H1 (cell line): ENCODE data around the gene TMEM139. TPM values are rescaled to one million over a fixed set of nuclear protein-coding genes. Genes with fewer than 3 reads are reported as not detected.

Experiments
- CTCF ChIA-PET: fragments of 300-600 bp; sonication (Branson Sonifier 250); formaldehyde crosslinking; loops from one replicate; lab custom pipeline; 2021; ENCODE audit not compliant: partially characterized antibody; lab: Charles Lee
- POLR2A ChIA-PET: fragments of 300-600 bp; sonication (Branson Sonifier 250); formaldehyde crosslinking; loops from one replicate; lab custom pipeline; 2021; ENCODE audit warnings: inconsistent platforms; ENCODE audit not compliant: partially characterized antibody; lab: Charles Lee
- DNase-seq, 2 experiments: peaks; one replicate each; pipeline versions ENCODE4 v3.0.0 to v3.0.0-alpha.2; 2010 to 2022; ENCODE audit warnings: low spot score in 2 of 2, low read depth in 1 of 2, mixed read lengths in 1 of 2
- FAIRE-seq: peaks from 2 replicates; lab custom pipeline; 2011; peaks lifted over from hg19 to GRCh38; lab: Jason Lieb, UNC
- H2AFZ ChIP-seq: 2 replicates; pipeline ENCODE4 v1.8.1; 2012; ENCODE audit warnings: low read length, inconsistent platforms
- H2AK5ac ChIP-seq: 2 replicates; pipeline ENCODE4 v1.6.1; 2013; ENCODE audit warnings: low read depth, low read length
- H2BK120ac ChIP-seq: replicated peaks from 2 replicates; pipeline ENCODE3; 2013; ENCODE audit warnings: low read depth, low read length, inconsistent platforms
- H2BK12ac ChIP-seq: 2 replicates; pipeline ENCODE4 v1.6.1; 2013; ENCODE audit warnings: low read depth, low read length
- H2BK15ac ChIP-seq: 2 replicates; pipeline ENCODE4 v1.6.1; 2013; ENCODE audit warnings: low read length
- H2BK20ac ChIP-seq: 2 replicates; pipeline ENCODE4 v1.6.1; 2013; ENCODE audit warnings: low read length
- H2BK5ac ChIP-seq: 2 replicates; pipeline ENCODE4 v1.6.1; 2013; ENCODE audit warnings: low read depth, low read length
- H3K14ac ChIP-seq: 2 replicates; pipeline ENCODE4 v1.6.1; 2013; ENCODE audit warnings: inconsistent platforms; ENCODE audit not compliant: insufficient read length
- H3K18ac ChIP-seq: 2 replicates; pipeline ENCODE4 v1.6.1; 2013; ENCODE audit warnings: low read length; ENCODE audit errors: extremely low read depth
- H3K23ac ChIP-seq: 2 replicates; pipeline ENCODE4 v1.6.1; 2013; ENCODE audit warnings: inconsistent platforms; ENCODE audit not compliant: insufficient read length
- H3K23me2 ChIP-seq: 2 replicates; pipeline ENCODE4 v1.6.1; 2013; ENCODE audit warnings: low read depth, low read length
- H3K27ac ChIP-seq: 2 replicates; pipeline ENCODE4 v1.6.1; 2011; ENCODE audit warnings: low read depth, low read length, inconsistent platforms
- H3K27me3 ChIP-seq, 4 experiments: replicated peaks in 1 of 4; 1 replicate in 1 of 4; 2 replicates in 3 of 4; pipeline versions ENCODE4 v1.6.1 to v1.8.1; 2011 to 2013; ENCODE audit warnings: low read length in 3 of 4, mild to moderate bottlenecking in 3 of 4, inconsistent platforms in 2 of 4, mixed read lengths in 2 of 4, moderate library complexity in 1 of 4; ENCODE audit not compliant: control insufficient read depth in 3 of 4, insufficient read depth in 3 of 4; ENCODE audit errors: extremely low read depth in 1 of 4
- H3K36me3 ChIP-seq, 4 experiments: 2 replicates each; pipeline versions ENCODE4 v1.6.1 to v1.8.1; 2011 to 2013; ENCODE audit warnings: mild to moderate bottlenecking in 4 of 4, low read length in 3 of 4, moderate library complexity in 2 of 4, control low read depth in 1 of 4, inconsistent platforms in 1 of 4; ENCODE audit not compliant: insufficient read depth in 4 of 4, control insufficient read depth in 2 of 4
- H3K4ac ChIP-seq: replicated peaks from 2 replicates; pipeline ENCODE3; 2013; ENCODE audit warnings: low read length, low read depth, mixed read lengths, inconsistent platforms; ENCODE audit not compliant: insufficient read length
- H3K4me1 ChIP-seq, 4 experiments: replicated peaks in 1 of 4; 1 replicate in 1 of 4; 2 replicates in 3 of 4; pipeline versions ENCODE4 v1.6.1 to v1.8.1; 2011 to 2013; ENCODE audit warnings: low read length in 3 of 4, inconsistent platforms in 2 of 4, mixed read lengths in 1 of 4; ENCODE audit not compliant: insufficient read depth in 4 of 4, control insufficient read depth in 3 of 4
- H3K4me2 ChIP-seq, 2 experiments: 2 replicates each; pipeline versions ENCODE4 v1.6.1 to v1.8.1; 2011 to 2013; ENCODE audit warnings: low read depth in 2 of 2, low read length in 2 of 2, control low read depth in 1 of 2, inconsistent platforms in 1 of 2, mild to moderate bottlenecking in 1 of 2; ENCODE audit not compliant: insufficient read depth in 1 of 2
- H3K4me3 ChIP-seq, 4 experiments: fragments of 200-600, 300-600 bp in 1 of 4; sonication (generic), shearing (Covaris generic), sonication (Bioruptor Twin) in 1 of 4; 2 replicates each; pipeline versions ENCODE4 v1.5.1 to v1.8.1; 2011 to 2016; ENCODE audit warnings: low read length in 4 of 4, low read depth in 3 of 4, control low read depth in 2 of 4, inconsistent platforms in 2 of 4, mild to moderate bottlenecking in 2 of 4, mixed read lengths in 1 of 4, moderate library complexity in 1 of 4; ENCODE audit not compliant: insufficient read depth in 2 of 4; ENCODE audit errors: extremely low read depth in 1 of 4
- H3K56ac ChIP-seq: replicated peaks from 2 replicates; pipeline ENCODE3; 2013; ENCODE audit warnings: low read depth, mild to moderate bottlenecking, mixed read lengths, low read length, inconsistent platforms; ENCODE audit not compliant: insufficient read length
- H3K79me1 ChIP-seq: 2 replicates; pipeline ENCODE4 v1.6.1; 2013; ENCODE audit warnings: low read depth, low read length, control low read depth
- H3K79me2 ChIP-seq, 2 experiments: 2 replicates each; pipeline versions ENCODE4 v1.6.1 to v1.8.1; 2012 to 2013; ENCODE audit warnings: low read length in 2 of 2, mild to moderate bottlenecking in 2 of 2, inconsistent platforms in 1 of 2; ENCODE audit not compliant: insufficient read depth in 2 of 2, control insufficient read depth in 1 of 2
- H3K9ac ChIP-seq, 4 experiments: replicated peaks in 1 of 4; 1 replicate in 1 of 4; 2 replicates in 3 of 4; pipeline versions ENCODE4 v1.6.1 to v1.8.1; 2011 to 2013; ENCODE audit warnings: low read depth in 3 of 4, low read length in 3 of 4, control low read depth in 2 of 4, mild to moderate bottlenecking in 2 of 4, moderate library complexity in 2 of 4, inconsistent platforms in 1 of 4; ENCODE audit errors: extremely low read depth in 1 of 4
- H3K9me3 ChIP-seq, 2 experiments: 2 replicates each; pipeline versions ENCODE4 v1.6.1 to v1.8.1; 2012 to 2013; ENCODE audit warnings: mild to moderate bottlenecking in 2 of 2, moderate library complexity in 2 of 2, control low read depth in 1 of 2, inconsistent platforms in 1 of 2, low read depth in 1 of 2, low read length in 1 of 2, mixed read lengths in 1 of 2; ENCODE audit not compliant: insufficient read depth in 2 of 2
- H4K20me1 ChIP-seq, 2 experiments: replicated peaks in 1 of 2; 2 replicates each; pipeline versions ENCODE3 to v1.8.1; 2011 to 2013; ENCODE audit warnings: inconsistent platforms in 2 of 2, low read length in 2 of 2, mild to moderate bottlenecking in 1 of 2; ENCODE audit not compliant: insufficient read depth in 2 of 2, control insufficient read depth in 1 of 2
- H4K5ac ChIP-seq: 2 replicates; pipeline ENCODE4 v1.6.1; 2013; ENCODE audit warnings: low read length, low read depth, mixed read lengths, inconsistent platforms; ENCODE audit not compliant: insufficient read length
- H4K8ac ChIP-seq: 2 replicates; pipeline ENCODE4 v1.8.0; 2013; ENCODE audit warnings: mild to moderate bottlenecking, moderate library complexity, low read length, inconsistent platforms; ENCODE audit not compliant: insufficient read depth; ENCODE audit errors: extremely low read depth
- H4K91ac ChIP-seq: replicated peaks from 2 replicates; pipeline ENCODE3; 2013; ENCODE audit warnings: low read length, mixed read lengths, inconsistent platforms; ENCODE audit not compliant: insufficient read length
- CBX8 ChIP-seq: fragments of 300-800, 300-1000 bp; sonication (generic); IDR thresholded peaks from 2 replicates; pipeline ENCODE4 v1.7.1; 2016; ENCODE audit warnings: low read depth, low read length, borderline replicate concordance
- CEBPB ChIP-seq: IDR thresholded peaks from 2 replicates; pipeline ENCODE4 v1.6.1; 2012; ENCODE audit warnings: low read depth, low read length
- EGR1 ChIP-seq: IDR thresholded peaks from 2 replicates; pipeline ENCODE4 v1.6.1; 2011; ENCODE audit warnings: low read depth, low read length, borderline replicate concordance
- GTF2F1 ChIP-seq: IDR thresholded peaks from 2 replicates; pipeline ENCODE4 v1.6.1; 2012; ENCODE audit warnings: low read depth, low read length, improper control_type of control experiment, borderline replicate concordance
- RBBP5 ChIP-seq: IDR thresholded peaks from 2 replicates; pipeline ENCODE4 v1.7.1; 2012; ENCODE audit warnings: low read depth, mild to moderate bottlenecking, inconsistent platforms, low read length, moderate library complexity, borderline replicate concordance
- SIRT6 ChIP-seq: IDR thresholded peaks from one replicate; pipeline ENCODE4 v1.7.1; 2012; ENCODE audit warnings: low read length, inconsistent platforms
- WGBS, 2 experiments: shearing (Covaris generic) in 1 of 2; methylation state at CpG; one replicate each; pipeline versions ENCODE4 v1.1.6 to v1.1.7; 2013 to 2015; ENCODE audit warnings: low lambda C conversion rate in 2 of 2, mixed read lengths in 2 of 2, inconsistent platforms in 1 of 2, low coverage in 1 of 2, missing lambda C conversion rate in 1 of 2; ENCODE audit not compliant: insufficient replicate concordance in 2 of 2, insufficient coverage in 1 of 2, insufficient read length in 1 of 2; ENCODE audit errors: extremely low coverage in 1 of 2, missing lambda C conversion rate in 1 of 2; 5-methylcytosine and 5-hydroxymethylcytosine counted together
- polyA plus RNA-seq, 7 experiments: library from polyadenylated mRNA; depleted of rRNA in 3 of 7; stranded (reverse) in 5 of 7; unstranded in 2 of 7; fragments of >200 nt in 5 of 7; fragments of 200-250 nt in 2 of 7; gene quantifications; 1 replicate in 5 of 7; 2 replicates in 1 of 7; 4 replicates in 1 of 7; pipeline versions ENCODE4 v1.2.1 to v1.2.3, GENCODE V29; 2011 to 2013; ENCODE audit warnings: missing spikeins in 2 of 7, mixed read lengths in 2 of 7
- total RNA-seq: library from RNA; stranded (reverse); fragmentation: NEBNext Ultra II Directional; extraction: Animal tissue kit (Norgen Biotek cat#: 25700); gene quantifications from 2 replicates; pipeline ENCODE4 v1.2.1, GENCODE V29; 2021
- TF ChIP-seq, protein P1 (sequence below), 3 experiments: IDR thresholded peaks; 1 replicate in 2 of 3; 2 replicates in 1 of 3; pipeline versions ENCODE4 v1.5.1 to v1.6.1; 2011; ENCODE audit warnings: low read length in 3 of 3, mild to moderate bottlenecking in 3 of 3, inconsistent platforms in 2 of 3, low read depth in 1 of 3, moderate library complexity in 1 of 3; ENCODE audit not compliant: insufficient read depth in 1 of 3; ENCODE audit errors: control extremely low read depth in 1 of 3
- TF ChIP-seq, protein P2 (sequence below): IDR thresholded peaks from 2 replicates; pipeline ENCODE4 v1.6.1; 2011; ENCODE audit warnings: low read length, improper control_type of control experiment

The TMEM139 gene
- total and polyA plus RNA-seq, 2 of the 8 experiments (the other 6 are each of a cell fraction or from before 2014, with no cell fraction given) = 3.2 to 6.7 TPM

DNA sequence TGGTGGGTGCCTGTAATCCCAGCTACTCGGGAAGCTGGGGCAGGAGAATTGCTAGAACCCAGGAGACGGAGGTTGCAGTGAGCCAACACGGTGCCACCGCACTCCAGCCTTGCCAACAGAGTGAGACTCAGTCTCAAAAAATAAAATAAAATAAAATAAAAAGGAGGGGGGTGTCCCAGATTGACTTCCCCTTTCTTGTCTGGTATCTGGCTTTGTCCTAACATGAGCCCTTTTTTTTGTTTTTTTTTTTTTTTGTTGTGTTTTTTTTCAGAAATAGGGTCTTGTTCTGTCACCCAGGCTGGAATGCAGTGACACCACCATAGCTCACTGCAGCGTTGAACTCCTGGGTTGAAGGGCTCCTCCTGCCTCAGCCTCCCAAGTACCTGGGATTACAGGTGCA lies 8.1 kb downstream of the TMEM139 start:
- H3K79me1 ChIP-seq = peaks cover 3% of the 10 kb centered on the region
- no peak overlapping the region for H3K9ac ChIP-seq
- H3K23me2 ChIP-seq = peaks cover 5% of the 10 kb centered on the region; the same call in 1 of the 2 replicates
- H3K14ac ChIP-seq = no peak overlapping the region
- no peak overlapping the region for H2AFZ ChIP-seq
- H3K27ac ChIP-seq = no peak overlapping the region
- no peak overlapping the region for H3K56ac ChIP-seq
- no peak overlapping the region for H3K4ac ChIP-seq
- H4K20me1 ChIP-seq = peaks cover 0 to 2% of the 10 kb centered on the region in 2 experiments
- no peak overlapping the region for H2BK20ac ChIP-seq
- no peak overlapping the region for H2BK12ac ChIP-seq
- no peak overlapping the region for H3K18ac ChIP-seq
- POLR2A ChIA-PET = interaction anchor here (1.6 kb wide), 1 partner anchor 12 kb away, joined by 7 read pairs; no protein-coding TSS in a partner anchor
- no peak overlapping the region for H2BK5ac ChIP-seq
- H3K27me3 ChIP-seq = no peaks in the 10 kb centered on the region
- no peak overlapping the region for H3K4me3 ChIP-seq
- no peak overlapping the region for H3K23ac ChIP-seq
- peaks cover 24 to 68% (median 50%) of the 10 kb centered on the region in 4 experiments for H3K36me3 ChIP-seq
- CTCF ChIA-PET = interaction anchor here (0.9 to 9.1 kb wide), 8 partner anchors 7 to 124 kb away, joined by 3 to 85 read pairs (median 5); no protein-coding TSS in a partner anchor
- FAIRE-seq (no peak), DNase-seq (no peak)
- no peak overlapping the region for H2BK15ac ChIP-seq
- no peak overlapping the region for H2AK5ac ChIP-seq
- H4K8ac ChIP-seq = no peak overlapping the region
- WGBS, 2 experiments = 92% methylated on average over 5 of the region's 5 CpGs; no CpG with 5 or more reads in 1 of the 2 experiments
- H3K79me2 ChIP-seq = peaks cover 0 to 39% of the 10 kb centered on the region in 2 experiments; a peak in 3 of 4 replicates
- no peak overlapping the region for H2BK120ac ChIP-seq
- H3K4me1 ChIP-seq = peaks cover 0 to 2% (median 0%) of the 10 kb centered on the region in 4 experiments; a peak in 1 of 7 replicates
- H3K9me3 ChIP-seq = no peaks in the 10 kb centered on the region
- no peak overlapping the region for H3K4me2 ChIP-seq
- no peak overlapping the region for H4K91ac ChIP-seq
- TF ChIP-seq, protein P1, sequence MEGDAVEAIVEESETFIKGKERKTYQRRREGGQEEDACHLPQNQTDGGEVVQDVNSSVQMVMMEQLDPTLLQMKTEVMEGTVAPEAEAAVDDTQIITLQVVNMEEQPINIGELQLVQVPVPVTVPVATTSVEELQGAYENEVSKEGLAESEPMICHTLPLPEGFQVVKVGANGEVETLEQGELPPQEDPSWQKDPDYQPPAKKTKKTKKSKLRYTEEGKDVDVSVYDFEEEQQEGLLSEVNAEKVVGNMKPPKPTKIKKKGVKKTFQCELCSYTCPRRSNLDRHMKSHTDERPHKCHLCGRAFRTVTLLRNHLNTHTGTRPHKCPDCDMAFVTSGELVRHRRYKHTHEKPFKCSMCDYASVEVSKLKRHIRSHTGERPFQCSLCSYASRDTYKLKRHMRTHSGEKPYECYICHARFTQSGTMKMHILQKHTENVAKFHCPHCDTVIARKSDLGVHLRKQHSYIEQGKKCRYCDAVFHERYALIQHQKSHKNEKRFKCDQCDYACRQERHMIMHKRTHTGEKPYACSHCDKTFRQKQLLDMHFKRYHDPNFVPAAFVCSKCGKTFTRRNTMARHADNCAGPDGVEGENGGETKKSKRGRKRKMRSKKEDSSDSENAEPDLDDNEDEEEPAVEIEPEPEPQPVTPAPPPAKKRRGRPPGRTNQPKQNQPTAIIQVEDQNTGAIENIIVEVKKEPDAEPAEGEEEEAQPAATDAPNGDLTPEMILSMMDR (IDR thresholded peaks at IDR 0.05; ENCODE audit: control extremely low read depth in 1 of 3, insufficient read depth in 1 of 3, low read depth in 1 of 3, low read length in 3 of 3) = no peak
- TF ChIP-seq GTF2F1 (no peak), SIRT6 (no peak), EGR1 (no peak), CBX8 (no peak), CEBPB (no peak), RBBP5 (no peak)
- TF ChIP-seq, protein P2, sequence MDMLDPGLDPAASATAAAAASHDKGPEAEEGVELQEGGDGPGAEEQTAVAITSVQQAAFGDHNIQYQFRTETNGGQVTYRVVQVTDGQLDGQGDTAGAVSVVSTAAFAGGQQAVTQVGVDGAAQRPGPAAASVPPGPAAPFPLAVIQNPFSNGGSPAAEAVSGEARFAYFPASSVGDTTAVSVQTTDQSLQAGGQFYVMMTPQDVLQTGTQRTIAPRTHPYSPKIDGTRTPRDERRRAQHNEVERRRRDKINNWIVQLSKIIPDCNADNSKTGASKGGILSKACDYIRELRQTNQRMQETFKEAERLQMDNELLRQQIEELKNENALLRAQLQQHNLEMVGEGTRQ = no peak
- H4K5ac ChIP-seq = no peak overlapping the region
